Astrocyte (in vitro differentiated cells and primary cell): ENCODE measurements around the gene AQP6. TPM values are rescaled to one million over a fixed set of nuclear protein-coding genes. Genes with fewer than 3 reads are reported as not detected.

ENCODE experiments used
- DNase-seq: peaks from one replicate; pipeline ENCODE4 v3.0.0-alpha.2; 2010; ENCODE audit warnings: low read depth
- FAIRE-seq: peaks from 2 replicates; lab custom pipeline; 2011; peaks lifted over from hg19 to GRCh38; lab: Jason Lieb, UNC
- H2AFZ ChIP-seq: 2 replicates; pipeline ENCODE4 v1.6.0; 2012; ENCODE audit warnings: low read depth, low read length, inconsistent platforms
- H3K27ac ChIP-seq: 2 replicates; pipeline ENCODE4 v1.5.1; 2011; ENCODE audit warnings: low read depth, low read length, inconsistent platforms
- H3K27me3 ChIP-seq: 2 replicates; pipeline ENCODE4 v1.6.0; 2011; ENCODE audit warnings: low read length, inconsistent platforms; ENCODE audit not compliant: insufficient read depth
- H3K36me3 ChIP-seq: 2 replicates; pipeline ENCODE4 v1.5.1; 2011; ENCODE audit warnings: low read length, inconsistent platforms; ENCODE audit not compliant: insufficient read depth
- H3K4me1 ChIP-seq: 2 replicates; pipeline ENCODE4 v1.5.1; 2011; ENCODE audit warnings: low read length, inconsistent platforms; ENCODE audit not compliant: insufficient read depth
- H3K4me2 ChIP-seq: 2 replicates; pipeline ENCODE4 v1.6.0; 2012; ENCODE audit warnings: low read length, inconsistent platforms
- H3K4me3 ChIP-seq: 2 replicates; pipeline ENCODE4 v1.5.1; 2011; ENCODE audit warnings: low read depth, mild to moderate bottlenecking, low read length, inconsistent platforms; ENCODE audit not compliant: insufficient read depth
- H3K79me2 ChIP-seq: 2 replicates; pipeline ENCODE4 v1.6.0; 2012; ENCODE audit warnings: mild to moderate bottlenecking, low read length, inconsistent platforms; ENCODE audit not compliant: insufficient read depth
- H3K9ac ChIP-seq: 2 replicates; pipeline ENCODE4 v1.6.0; 2012; ENCODE audit warnings: mild to moderate bottlenecking, low read length, inconsistent platforms
- H3K9me3 ChIP-seq: 2 replicates; pipeline ENCODE4 v1.5.1; 2012; ENCODE audit warnings: low read depth, mild to moderate bottlenecking, low read length, inconsistent platforms; ENCODE audit not compliant: insufficient read depth
- H4K20me1 ChIP-seq: 2 replicates; pipeline ENCODE4 v1.6.0; 2012; ENCODE audit warnings: low read length, inconsistent platforms; ENCODE audit not compliant: insufficient read depth
- H3K27ac Mint-ChIP-seq: one replicate; pipeline ENCODE4 v1.8.0; 2021; ENCODE audit warnings: mild to moderate bottlenecking, mixed read lengths; ENCODE audit not compliant: unreplicated experiment
- H3K27me3 Mint-ChIP-seq: one replicate; pipeline ENCODE4 v1.8.0; 2021; ENCODE audit warnings: low read depth, mixed read lengths; ENCODE audit not compliant: unreplicated experiment
- H3K36me3 Mint-ChIP-seq: one replicate; pipeline ENCODE4 v1.8.0; 2021; ENCODE audit warnings: low read depth, mixed read lengths; ENCODE audit not compliant: unreplicated experiment
- H3K4me1 Mint-ChIP-seq: one replicate; pipeline ENCODE4 v1.8.0; 2021; ENCODE audit warnings: low read depth, mixed read lengths; ENCODE audit not compliant: unreplicated experiment
- H3K4me3 Mint-ChIP-seq: one replicate; pipeline ENCODE4 v1.8.0; 2021; ENCODE audit warnings: mild to moderate bottlenecking, moderate library complexity, mixed read lengths; ENCODE audit not compliant: unreplicated experiment
- H3K9me3 Mint-ChIP-seq: one replicate; pipeline ENCODE4 v1.8.0; 2021; ENCODE audit warnings: mild to moderate bottlenecking, mixed read lengths; ENCODE audit not compliant: unreplicated experiment
- CTCF ChIP-seq: IDR thresholded peaks from 2 replicates; pipeline ENCODE4 v1.5.1; 2011; ENCODE audit warnings: low read depth, mild to moderate bottlenecking, inconsistent platforms, low read length, moderate library complexity; ENCODE audit not compliant: insufficient read depth
- EZH2 ChIP-seq: IDR thresholded peaks from 2 replicates; pipeline ENCODE4 v1.6.1; 2012; ENCODE audit warnings: mild to moderate bottlenecking, low read length, inconsistent platforms; ENCODE audit not compliant: insufficient read depth
- total RNA-seq: library from RNA; stranded (reverse); gene quantifications from 2 replicates; pipeline ENCODE4 v1.2.1, GENCODE V29; 2021

Gene AQP6
- total RNA-seq, 1 donor from 2014 or later: not detected

GRCh38 chr12:49933796-49934195, 39.0 kb upstream of the AQP6 start:
- H3K4me1 ChIP-seq: no peaks in the 10 kb centered on the region
- no peaks in the 10 kb centered on the region for H3K79me2 ChIP-seq
- DNase-seq: peak; percentile 68
- FAIRE-seq: no peak
- no peak overlapping the region for H3K27ac ChIP-seq
- no peaks in the 10 kb centered on the region for H3K9me3 ChIP-seq
- TF ChIP-seq CTCF: no peak
- no peak for TF ChIP-seq EZH2
- H3K27me3 ChIP-seq: no peaks in the 10 kb centered on the region
- no peak overlapping the region for H3K4me2 ChIP-seq
- peaks cover 5% of the 10 kb centered on the region for H3K27me3 Mint-ChIP-seq
- peaks cover 15% of the 10 kb centered on the region for H3K4me1 Mint-ChIP-seq
- no peak overlapping the region for H3K27ac Mint-ChIP-seq
- H4K20me1 ChIP-seq: no peaks in the 10 kb centered on the region
- H3K4me3 ChIP-seq: no peak overlapping the region
- H3K9ac ChIP-seq: no peak overlapping the region
- no peaks in the 10 kb centered on the region for H3K36me3 Mint-ChIP-seq
- no peak overlapping the region for H3K4me3 Mint-ChIP-seq
- H2AFZ ChIP-seq: peak overlapping the region; percentile 43
- H3K9me3 Mint-ChIP-seq: no peaks in the 10 kb centered on the region
- no peaks in the 10 kb centered on the region for H3K36me3 ChIP-seq

- Histone ChIP-seq H2AFZ (no peak overlapping the region), H3K36me3 (no peaks in the 10 kb centered on the region), H3K27me3 (no peaks in the 10 kb centered on the region), H3K79me2 (no peaks in the 10 kb centered on the region), H3K27ac (no peak overlapping the region), H3K9me3 (no peaks in the 10 kb centered on the region), H3K4me1 (no peaks in the 10 kb centered on the region), H4K20me1 (no peaks in the 10 kb centered on the region), H3K9ac (no peak overlapping the region), H3K4me3 (no peak overlapping the region), H3K4me2 (no peak overlapping the region)
- no peaks in the 10 kb centered on the region for H3K36me3 Mint-ChIP-seq
- DNase-seq (no peak), FAIRE-seq (no peak)
- no peak for TF ChIP-seq CTCF
- TF ChIP-seq EZH2: no peak
- H3K4me1 Mint-ChIP-seq: peaks cover 15% of the 10 kb centered on the region
- H3K9me3 Mint-ChIP-seq: no peaks in the 10 kb centered on the region
- no peak overlapping the region for H3K27ac Mint-ChIP-seq
- H3K27me3 Mint-ChIP-seq: peaks cover 5% of the 10 kb centered on the region
- H3K4me3 Mint-ChIP-seq: no peak overlapping the region
Measured at GRCh38 chr12:49934505-49934904, 38.2 kb upstream of the AQP6 start.

- Histone ChIP-seq H4K20me1 (no peaks in the 10 kb centered on the region), H3K9ac (no peak overlapping the region), H3K4me3 (no peak overlapping the region), H3K79me2 (no peaks in the 10 kb centered on the region), H3K4me1 (no peaks in the 10 kb centered on the region), H3K4me2 (no peak overlapping the region), H3K27me3 (no peaks in the 10 kb centered on the region), H3K36me3 (no peaks in the 10 kb centered on the region), H3K27ac (no peak overlapping the region), H2AFZ (no peak overlapping the region), H3K9me3 (no peaks in the 10 kb centered on the region)
- H3K9me3 Mint-ChIP-seq: no peaks in the 10 kb centered on the region
- no peaks in the 10 kb centered on the region for H3K36me3 Mint-ChIP-seq
- H3K4me3 Mint-ChIP-seq: no peak overlapping the region
- TF ChIP-seq CTCF (no peak), EZH2 (no peak)
- FAIRE-seq: no peak
- H3K27ac Mint-ChIP-seq: no peak overlapping the region
- H3K27me3 Mint-ChIP-seq: peaks cover 3% of the 10 kb centered on the region
- H3K4me1 Mint-ChIP-seq: peaks cover 4% of the 10 kb centered on the region
- DNase-seq: no peak
Measured at GRCh38 chr12:49936925-49937324, 35.8 kb upstream of the AQP6 start.
